ENCODE data around the gene STAT1.

Gene STAT1

DNA sequence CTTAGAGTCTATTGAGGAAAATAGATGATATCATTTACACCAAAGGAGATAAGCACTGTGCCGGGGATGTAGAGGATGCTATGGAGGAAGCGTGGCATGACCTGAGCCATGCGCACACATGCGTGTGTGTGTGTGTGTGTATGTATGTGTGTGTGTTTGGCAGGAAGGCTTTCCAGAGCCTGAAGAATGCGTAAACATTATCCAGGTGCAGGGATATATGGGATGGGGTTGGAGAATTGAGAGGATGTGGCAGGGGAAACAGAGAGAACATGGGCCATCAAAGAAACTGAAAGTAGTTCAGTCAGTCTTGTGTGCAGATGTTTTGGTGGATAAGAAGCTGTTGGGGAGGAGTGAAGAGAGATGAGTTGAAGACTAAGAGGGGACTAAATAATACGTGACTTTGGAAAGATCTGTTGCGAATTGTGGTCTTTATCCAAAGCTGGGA lies 9.3 kb upstream of the STAT1 start:
- no peaks in the 10 kb centered on the region for H3K9me3 ChIP-seq
- DNase-seq, result no peak
- no peak for TF ChIP-seq CTCF (IDR thresholded peaks at IDR 0.05)
- H3K27ac ChIP-seq, result no peak overlapping the region
- H3K27me3 ChIP-seq, result no peaks in the 10 kb centered on the region
- intact Hi-C loops (cut with DNase I; ENCODE audit: low total_unique reads), result no loop called here
- H3K4me3 ChIP-seq, result no peak overlapping the region
- no peaks in the 10 kb centered on the region for H3K36me3 ChIP-seq
- H3K4me1 ChIP-seq, result peaks cover 0 to 14% (median 6%) of the 10 kb centered on the region in 4 donors

GRCh38 chr2:191020742-191021381 lies 6.9 kb upstream of the STAT1 start:
- H3K4me1 ChIP-seq, result peaks cover 0 to 14% (median 6%) of the 10 kb centered on the region in 4 donors
- intact Hi-C loops (cut with DNase I; ENCODE audit: low total_unique reads), result no loop called here
- H3K27me3 ChIP-seq, result no peaks in the 10 kb centered on the region
- H3K36me3 ChIP-seq, result no peaks in the 10 kb centered on the region
- H3K9me3 ChIP-seq, result no peaks in the 10 kb centered on the region
- H3K4me3 ChIP-seq, result peak overlapping the region; percentile 68 to 77
- DNase-seq, result peak; percentile 66 to 68
- TF ChIP-seq CTCF (IDR thresholded peaks at IDR 0.05), result no peak
- H3K27ac ChIP-seq, result peak overlapping the region; percentile 75 to 90

- TF ChIP-seq CTCF (IDR thresholded peaks at IDR 0.05), result peak in 1 of 2 experiments; percentile 41
- DNase-seq, result peak; percentile 91 to 97
These were observed 6.3 kb upstream of the STAT1 start for GRCh38 chr2:191020221-191020741.

DNA sequence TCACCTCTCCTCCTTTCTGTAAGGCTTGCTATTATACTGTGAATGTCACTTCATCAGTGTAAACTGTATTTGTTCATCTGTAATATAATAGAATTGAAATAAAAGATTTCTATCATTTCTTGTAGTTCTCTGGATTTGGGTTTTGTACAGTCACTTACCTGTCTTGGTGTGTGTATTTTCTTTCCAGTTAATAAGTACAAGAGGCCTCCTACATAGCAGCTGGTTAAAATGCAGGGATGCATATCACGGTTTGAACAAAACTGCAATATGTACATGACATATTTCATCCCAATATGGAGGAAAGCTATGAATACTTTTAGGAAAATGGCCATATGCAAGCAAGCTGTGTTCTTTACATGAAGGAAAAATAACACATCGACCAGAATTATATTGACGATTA lies 5.4 kb upstream of the STAT1 start:
- Histone ChIP-seq H3K27ac (peak overlapping the region in 1 of 2 donors; percentile 90), H3K4me1 (peaks cover 0 to 19% (median 8%) of the 10 kb centered on the region in 4 donors), H3K4me3 (no peak overlapping the region), H3K27me3 (no peaks in the 10 kb centered on the region), H3K36me3 (no peaks in the 10 kb centered on the region), H3K9me3 (no peaks in the 10 kb centered on the region)
- intact Hi-C loops (cut with DNase I; ENCODE audit: low total_unique reads), result no loop called here
- DNase-seq, result no peak
- no peak for TF ChIP-seq CTCF (IDR thresholded peaks at IDR 0.05)

More at GRCh38 chr2:191020221-191020741, 6.3 kb upstream of the STAT1 start:
- intact Hi-C loops (cut with DNase I; ENCODE audit: low total_unique reads), result no loop called here
- H3K27ac ChIP-seq, result peak overlapping the region; percentile 75 to 90
- H3K4me1 ChIP-seq, result peaks cover 0 to 14% (median 6%) of the 10 kb centered on the region in 4 donors
- no peaks in the 10 kb centered on the region for H3K36me3 ChIP-seq
- H3K27me3 ChIP-seq, result no peaks in the 10 kb centered on the region
- H3K9me3 ChIP-seq, result no peaks in the 10 kb centered on the region
- H3K4me3 ChIP-seq, result peak overlapping the region; percentile 68 to 77

DNA sequence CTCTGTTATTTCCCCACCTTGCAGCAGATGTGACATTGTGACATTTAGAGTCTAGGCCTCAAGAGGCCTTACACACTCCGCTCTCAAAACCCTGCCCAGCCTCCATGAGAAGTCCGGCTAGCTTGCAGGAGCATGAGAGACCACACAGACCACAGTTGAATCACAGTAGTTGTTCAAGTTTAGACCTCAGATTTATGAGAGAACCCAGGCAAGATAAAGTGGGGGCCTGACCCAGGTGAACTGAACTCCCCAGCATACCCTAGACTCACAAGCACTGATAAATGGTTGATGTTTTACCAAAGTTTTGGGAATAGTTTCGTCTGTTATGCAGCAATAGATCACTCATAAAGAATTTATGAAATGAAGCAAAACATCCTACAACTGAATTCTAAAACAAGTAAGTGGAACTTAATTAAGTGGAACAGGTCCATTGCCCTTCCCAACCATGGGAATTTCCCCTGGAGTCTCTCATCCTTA lies 4.7 kb upstream of the STAT1 start:
- intact Hi-C loops (cut with DNase I; ENCODE audit: low total_unique reads), result no loop called here
- H3K4me1 ChIP-seq, result peaks cover 0 to 19% (median 8%) of the 10 kb centered on the region in 4 donors
- DNase-seq, result no peak

More for the DNA sequence above, 4.7 kb upstream of the STAT1 start:
- no peaks in the 10 kb centered on the region for H3K9me3 ChIP-seq
- H3K36me3 ChIP-seq, result no peaks in the 10 kb centered on the region
- H3K4me3 ChIP-seq, result no peak overlapping the region
- TF ChIP-seq CTCF (IDR thresholded peaks at IDR 0.05), result no peak
- no peaks in the 10 kb centered on the region for H3K27me3 ChIP-seq
- no peak overlapping the region for H3K27ac ChIP-seq

All from tibial artery (tissue), 4 donors.